IPS DF 4.7 (cell line): ENCODE measurements around the gene CDC42BPB.
"Not testable (repeated sequence)": the region's sequence is repeated elsewhere in the genome, so short reads cannot be mapped to it uniquely, and the experiment has no call there.

Experiments
- DNase-seq: peaks from one replicate; pipeline ENCODE4 v3.0.0-alpha.2; 2013; ENCODE audit warnings: low spot score; ENCODE audit errors: extremely low read depth

Gene CDC42BPB

GRCh38 chr14:102902086-102902485 is 155.3 kb downstream of the CDC42BPB start:
- DNase-seq: no peak

GRCh38 chr14:102901633-102902032 is 155.7 kb downstream of the CDC42BPB start:
- no peak for DNase-seq

- no peak for DNase-seq
Measured at GRCh38 chr14:102900631-102901571, 156.4 kb downstream of the CDC42BPB start.

GRCh38 chr14:102899516-102899900 is 157.8 kb downstream of the CDC42BPB start:
- DNase-seq: no peak

GRCh38 chr14:102898776-102899515 is 158.4 kb downstream of the CDC42BPB start:
- DNase-seq: no peak

GRCh38 chr14:102898298-102898697 is 159.1 kb downstream of the CDC42BPB start:
- DNase-seq: no peak

GRCh38 chr14:102897299-102898027 is 159.9 kb downstream of the CDC42BPB start:
- no peak for DNase-seq

- DNase-seq: not testable (repeated sequence)
Measured at GRCh38 chr14:102896735-102897134, 160.6 kb downstream of the CDC42BPB start.

GRCh38 chr14:102893452-102893851 is 163.9 kb downstream of the CDC42BPB start:
- DNase-seq: no peak

GRCh38 chr14:102892651-102893050 is 164.7 kb downstream of the CDC42BPB start:
- DNase-seq: no peak

- no peak for DNase-seq
Measured at GRCh38 chr14:102891556-102891955, 165.8 kb downstream of the CDC42BPB start.

- DNase-seq: no peak
Measured at GRCh38 chr14:102891111-102891510, 166.2 kb downstream of the CDC42BPB start.

- DNase-seq: no peak
Measured at GRCh38 chr14:102889615-102890014, 167.7 kb downstream of the CDC42BPB start.

GRCh38 chr14:102888748-102889147 is 168.6 kb downstream of the CDC42BPB start:
- no peak for DNase-seq

- DNase-seq: no peak
Measured at GRCh38 chr14:102885737-102886447, 171.5 kb downstream of the CDC42BPB start.

- DNase-seq: no peak
Measured at GRCh38 chr14:102883554-102883953, 173.8 kb downstream of the CDC42BPB start.

- no peak for DNase-seq
Measured at GRCh38 chr14:102883089-102883541, 174.2 kb downstream of the CDC42BPB start.
